ENCODE measurements around the gene MPPE1. TPM values are rescaled to one million over a fixed set of nuclear protein-coding genes. Genes with fewer than 3 reads are reported as not detected.

Gene MPPE1, protein sequence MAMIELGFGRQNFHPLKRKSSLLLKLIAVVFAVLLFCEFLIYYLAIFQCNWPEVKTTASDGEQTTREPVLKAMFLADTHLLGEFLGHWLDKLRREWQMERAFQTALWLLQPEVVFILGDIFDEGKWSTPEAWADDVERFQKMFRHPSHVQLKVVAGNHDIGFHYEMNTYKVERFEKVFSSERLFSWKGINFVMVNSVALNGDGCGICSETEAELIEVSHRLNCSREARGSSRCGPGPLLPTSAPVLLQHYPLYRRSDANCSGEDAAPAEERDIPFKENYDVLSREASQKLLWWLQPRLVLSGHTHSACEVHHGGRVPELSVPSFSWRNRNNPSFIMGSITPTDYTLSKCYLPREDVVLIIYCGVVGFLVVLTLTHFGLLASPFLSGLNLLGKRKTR
- total RNA-seq = 20.9 TPM

DNA sequence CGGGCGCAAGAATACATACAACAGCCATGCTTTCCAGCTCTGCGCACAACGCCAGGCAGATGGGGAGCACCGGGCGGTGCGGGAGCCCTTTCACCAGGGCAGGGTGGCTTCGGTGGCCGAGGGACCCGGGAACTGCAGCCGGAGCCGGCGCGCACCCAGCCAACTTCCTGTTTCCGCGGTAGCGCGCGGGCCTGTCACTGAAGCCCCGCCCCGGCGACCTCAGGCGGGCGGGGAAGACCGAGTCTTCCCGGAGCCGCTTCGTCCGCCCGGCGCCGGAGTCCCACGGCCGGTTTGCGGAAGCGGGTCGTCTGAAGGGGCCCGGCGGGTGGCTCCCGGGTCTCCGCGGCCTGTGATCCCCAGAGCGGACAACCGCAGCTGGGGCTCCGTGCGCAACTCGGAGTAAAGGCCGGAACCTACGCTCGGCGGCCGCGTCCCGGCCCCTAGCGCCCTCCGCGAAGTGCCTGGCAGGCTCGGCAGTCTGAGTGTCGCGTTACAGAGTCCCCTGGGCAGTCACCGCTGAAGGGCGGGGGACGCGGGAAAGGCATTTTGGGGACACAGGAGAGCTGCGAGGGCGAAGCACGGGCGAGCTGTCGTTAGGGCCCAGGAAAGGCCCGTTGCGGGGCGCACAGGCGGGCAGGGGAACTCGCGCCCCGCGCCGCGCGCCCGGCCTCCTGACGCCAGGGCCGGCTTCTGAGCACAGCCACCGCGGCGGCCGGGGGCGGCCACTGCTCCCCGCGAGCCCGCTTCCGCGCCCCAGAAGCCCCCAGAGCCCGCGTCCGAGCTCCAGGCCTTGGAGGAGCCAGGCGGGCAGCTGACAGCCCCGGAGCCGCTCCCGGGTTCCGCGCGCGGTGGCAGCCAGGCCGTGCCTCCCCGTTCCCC lies at the start of gene MPPE1:
TSS of gene MPPE1 (minus strand) at position 136 of the 879 bp plus-strand sequence. CDS start 11,053 bp downstream, outside the sequence.
- peak within 1 kb of the TSS; percentile 85 to 95 (median 91) for H3K4me3 ChIP-seq (ENCODE audit: low read length in 3 of 3)
- peaks cover 0 to 9% (median 4%) of the 10 kb centered on the region in 3 donors for H3K36me3 ChIP-seq (ENCODE audit: control insufficient read depth in 3 of 3, insufficient read depth in 3 of 3, low read length in 3 of 3)
- H3K4me1 ChIP-seq (ENCODE audit: control insufficient read depth in 3 of 3, insufficient read depth in 3 of 3, low read length in 3 of 3) = peaks cover 11 to 19% (median 15%) of the 10 kb centered on the region in 3 donors
- peak within 1 kb of the TSS; percentile 97 for H3K27ac ChIP-seq (ENCODE audit: low read depth, low read length)
- no peaks in the 10 kb centered on the region for H3K27me3 ChIP-seq (ENCODE audit: control insufficient read depth in 3 of 3, insufficient read depth in 3 of 3, low read length in 3 of 3)
- no peaks in the 10 kb centered on the region for H3K9me3 ChIP-seq (ENCODE audit: control insufficient read depth in 3 of 3, low read length in 3 of 3)
- peak within 1 kb of the TSS; percentile 93 to 98 (median 97) for H3K9ac ChIP-seq (ENCODE audit: low read depth in 1 of 3, low read length in 3 of 3)

DNA sequence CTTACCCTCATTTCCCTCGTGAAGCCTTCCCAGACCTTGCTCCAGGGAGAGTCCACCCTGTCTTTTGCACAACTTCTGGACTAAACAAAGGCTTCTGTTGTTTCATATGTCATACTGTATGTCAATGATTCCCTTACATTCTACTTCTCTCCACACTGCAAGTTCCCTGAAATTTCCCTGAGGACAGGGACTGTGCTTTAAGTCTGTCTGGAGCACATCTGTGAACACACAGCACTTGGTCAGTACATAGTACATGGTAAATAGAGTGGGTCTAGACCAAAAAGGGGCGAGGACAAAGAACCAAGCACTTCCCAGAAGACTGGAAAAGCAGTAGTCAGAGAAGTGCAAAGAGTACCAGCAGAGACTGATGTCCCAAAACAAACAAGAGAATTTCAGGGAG lies 49.5 kb upstream of the MPPE1 start:
- H3K4me3 ChIP-seq (ENCODE audit: low read length in 3 of 3) = no peak overlapping the region
- no peaks in the 10 kb centered on the region for H3K9me3 ChIP-seq (ENCODE audit: control insufficient read depth in 3 of 3, low read length in 3 of 3)
- H3K27me3 ChIP-seq (ENCODE audit: control insufficient read depth in 3 of 3, insufficient read depth in 3 of 3, low read length in 3 of 3) = no peaks in the 10 kb centered on the region

DNA sequence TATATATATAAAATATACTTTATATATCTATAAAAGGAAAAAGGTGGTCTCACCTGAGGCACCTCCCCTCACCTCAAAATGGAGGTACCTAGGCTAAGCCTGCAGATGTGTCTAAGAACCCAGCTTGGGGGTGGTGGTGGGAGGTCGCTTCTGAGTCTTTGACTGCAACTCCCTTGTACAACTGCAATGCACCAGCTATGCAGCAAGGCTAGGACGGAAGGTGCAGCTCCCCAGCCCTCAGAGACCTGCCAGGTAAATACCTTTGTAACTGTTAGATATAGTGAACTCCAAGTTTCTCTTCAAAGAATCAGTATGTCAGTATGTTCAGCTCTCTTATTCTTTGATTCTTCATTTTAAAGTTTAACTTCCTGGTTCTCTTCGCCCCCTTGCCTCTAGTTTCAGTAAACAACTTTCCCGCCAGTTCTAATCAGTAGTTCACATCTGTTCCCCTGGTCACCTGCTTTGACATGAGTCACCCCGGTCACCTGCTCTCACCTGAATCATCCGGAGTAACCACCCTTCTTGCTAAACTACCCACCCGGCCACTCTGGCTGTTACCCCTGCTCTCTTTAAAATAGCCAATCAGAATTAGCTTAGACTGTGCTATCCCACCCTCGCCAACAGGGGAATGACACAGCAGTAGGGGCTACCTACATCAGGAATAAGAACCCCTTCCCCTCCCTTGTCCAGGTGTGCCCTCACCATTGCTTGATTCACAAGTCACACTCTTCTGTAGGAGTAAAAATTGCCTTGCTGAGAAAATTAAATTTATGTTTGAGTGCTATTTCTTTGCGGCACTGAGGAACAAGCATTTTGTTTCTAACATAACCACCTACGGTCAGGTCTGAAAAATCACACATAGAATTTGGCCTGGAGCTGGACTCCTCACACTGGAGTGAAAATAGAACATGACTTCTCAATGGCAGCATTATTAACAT lies 48.5 kb upstream of the MPPE1 start:
- no peaks in the 10 kb centered on the region for H3K9me3 ChIP-seq (ENCODE audit: control insufficient read depth in 3 of 3, low read length in 3 of 3)
- no peaks in the 10 kb centered on the region for H3K36me3 ChIP-seq (ENCODE audit: control insufficient read depth in 3 of 3, insufficient read depth in 3 of 3, low read length in 3 of 3)
- no peak overlapping the region for H3K4me3 ChIP-seq (ENCODE audit: low read length in 3 of 3)
- no peak overlapping the region for H3K27ac ChIP-seq (ENCODE audit: low read depth, low read length)
- H3K27me3 ChIP-seq (ENCODE audit: control insufficient read depth in 3 of 3, insufficient read depth in 3 of 3, low read length in 3 of 3) = no peaks in the 10 kb centered on the region
- H3K4me1 ChIP-seq (ENCODE audit: control insufficient read depth in 3 of 3, insufficient read depth in 3 of 3, low read length in 3 of 3) = peaks cover 0 to 4% (median 0%) of the 10 kb centered on the region in 3 donors
- H3K9ac ChIP-seq (ENCODE audit: low read depth in 1 of 3, low read length in 3 of 3) = no peak overlapping the region

More for the DNA sequence above, 49.5 kb upstream of the MPPE1 start:
- no peak overlapping the region for H3K9ac ChIP-seq (ENCODE audit: low read depth in 1 of 3, low read length in 3 of 3)
- H3K4me1 ChIP-seq (ENCODE audit: control insufficient read depth in 3 of 3, insufficient read depth in 3 of 3, low read length in 3 of 3) = no peaks in the 10 kb centered on the region
- H3K36me3 ChIP-seq (ENCODE audit: control insufficient read depth in 3 of 3, insufficient read depth in 3 of 3, low read length in 3 of 3) = no peaks in the 10 kb centered on the region
- H3K27ac ChIP-seq (ENCODE audit: low read depth, low read length) = no peak overlapping the region

DNA sequence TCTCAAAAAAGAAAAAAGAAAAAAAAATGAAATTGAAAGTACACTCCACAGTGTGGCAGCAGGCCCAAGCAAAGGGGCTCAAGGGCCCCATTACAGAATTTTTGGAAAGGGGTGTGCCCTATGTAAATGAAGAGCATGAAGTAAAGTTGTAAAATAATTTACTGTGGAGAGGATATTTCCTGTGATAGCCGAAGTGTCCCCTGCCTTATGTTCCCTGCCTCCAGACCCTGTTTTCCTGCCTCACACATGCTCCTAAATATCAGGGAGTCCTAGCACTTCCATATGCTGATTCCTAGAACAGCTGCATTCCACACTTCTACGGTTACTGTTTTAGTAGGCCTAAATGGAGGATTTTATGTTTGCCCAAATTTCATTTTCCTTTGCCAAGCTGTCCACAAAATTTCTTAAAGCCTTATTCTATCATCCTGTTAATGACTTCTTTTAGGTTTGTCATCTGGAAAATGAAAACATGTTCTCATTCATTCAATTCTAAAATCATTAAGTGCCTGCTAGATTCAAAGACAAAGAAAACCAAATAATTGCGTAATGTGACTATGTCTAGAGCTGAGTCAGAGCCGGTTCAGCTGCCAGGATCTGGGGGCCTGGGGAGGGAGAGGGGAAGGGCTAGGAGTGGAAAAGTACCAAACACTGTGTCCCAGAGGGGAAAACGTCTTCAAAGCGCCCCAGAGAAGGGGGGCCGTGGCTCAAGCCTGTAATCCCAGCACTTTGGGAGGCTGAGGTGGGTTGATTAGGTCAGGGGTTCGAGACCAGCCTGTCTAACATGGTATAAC lies 47.3 kb upstream of the MPPE1 start:
- Histone ChIP-seq H3K4me1 (ENCODE audit: control insufficient read depth in 3 of 3, insufficient read depth in 3 of 3, low read length in 3 of 3) (peaks cover 0 to 8% (median 0%) of the 10 kb centered on the region in 3 donors), H3K4me3 (ENCODE audit: low read length in 3 of 3) (no peak overlapping the region), H3K27ac (ENCODE audit: low read depth, low read length) (peak overlapping the region; percentile 14), H3K9me3 (ENCODE audit: control insufficient read depth in 3 of 3, low read length in 3 of 3) (no peaks in the 10 kb centered on the region), H3K27me3 (ENCODE audit: control insufficient read depth in 3 of 3, insufficient read depth in 3 of 3, low read length in 3 of 3) (no peaks in the 10 kb centered on the region), H3K9ac (ENCODE audit: low read depth in 1 of 3, low read length in 3 of 3) (no peak overlapping the region), H3K36me3 (ENCODE audit: control insufficient read depth in 3 of 3, insufficient read depth in 3 of 3, low read length in 3 of 3) (no peaks in the 10 kb centered on the region)

DNA sequence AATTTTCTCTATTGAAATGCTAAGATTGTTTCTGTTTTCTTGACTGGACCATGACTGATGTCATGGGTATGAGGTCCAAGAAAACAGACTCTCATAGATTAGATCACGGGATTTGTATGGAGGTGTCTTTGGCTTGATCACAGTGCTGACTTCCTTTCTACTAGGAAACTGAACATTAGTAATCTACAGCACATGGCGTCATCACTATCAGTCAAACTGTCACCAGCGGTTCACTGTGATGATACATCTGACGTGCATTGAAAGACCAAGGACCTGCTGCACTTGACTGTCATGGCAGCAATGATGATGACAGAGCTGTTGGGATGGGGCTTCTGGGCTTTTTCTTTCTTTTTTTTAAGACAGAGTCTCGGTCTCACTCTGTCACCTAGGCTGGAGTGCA lies 45.0 kb upstream of the MPPE1 start:
- Histone ChIP-seq H3K4me3 (ENCODE audit: low read length in 3 of 3) (no peak overlapping the region), H3K9ac (ENCODE audit: low read depth in 1 of 3, low read length in 3 of 3) (no peak overlapping the region), H3K9me3 (ENCODE audit: control insufficient read depth in 3 of 3, low read length in 3 of 3) (no peaks in the 10 kb centered on the region), H3K27ac (ENCODE audit: low read depth, low read length) (no peak overlapping the region), H3K27me3 (ENCODE audit: control insufficient read depth in 3 of 3, insufficient read depth in 3 of 3, low read length in 3 of 3) (no peaks in the 10 kb centered on the region), H3K36me3 (ENCODE audit: control insufficient read depth in 3 of 3, insufficient read depth in 3 of 3, low read length in 3 of 3) (no peaks in the 10 kb centered on the region), H3K4me1 (ENCODE audit: control insufficient read depth in 3 of 3, insufficient read depth in 3 of 3, low read length in 3 of 3) (peaks cover 0 to 11% (median 0%) of the 10 kb centered on the region in 3 donors)

DNA sequence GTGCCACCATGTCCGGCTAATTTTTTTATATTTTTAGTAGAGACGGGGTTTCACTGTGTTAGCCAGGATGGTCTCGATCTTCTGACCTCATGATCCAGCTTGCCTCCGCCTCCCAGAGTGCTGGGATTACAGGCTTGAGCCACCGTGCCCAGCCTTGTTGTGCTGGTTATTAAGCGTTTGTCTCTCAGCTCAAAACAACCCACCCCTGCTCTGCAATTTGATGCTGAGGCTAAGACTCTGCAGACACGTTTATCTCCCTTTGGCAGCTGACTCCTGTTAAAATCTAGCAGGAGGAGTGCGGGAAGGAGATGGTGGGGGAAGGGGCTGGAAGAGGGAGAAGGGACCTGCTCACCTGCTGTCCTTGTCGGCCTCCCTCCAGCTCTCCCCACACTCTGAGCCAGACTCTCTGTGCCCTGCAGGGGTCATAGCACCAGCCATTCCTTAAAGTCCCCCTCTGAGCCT lies 43.3 kb upstream of the MPPE1 start:
- Histone ChIP-seq H3K9me3 (ENCODE audit: control insufficient read depth in 3 of 3, low read length in 3 of 3) (no peaks in the 10 kb centered on the region), H3K4me1 (ENCODE audit: control insufficient read depth in 3 of 3, insufficient read depth in 3 of 3, low read length in 3 of 3) (peaks cover 6 to 15% (median 8%) of the 10 kb centered on the region in 3 donors), H3K9ac (ENCODE audit: low read depth in 1 of 3, low read length in 3 of 3) (no peak overlapping the region), H3K4me3 (ENCODE audit: low read length in 3 of 3) (no peak overlapping the region), H3K36me3 (ENCODE audit: control insufficient read depth in 3 of 3, insufficient read depth in 3 of 3, low read length in 3 of 3) (no peaks in the 10 kb centered on the region), H3K27me3 (ENCODE audit: control insufficient read depth in 3 of 3, insufficient read depth in 3 of 3, low read length in 3 of 3) (no peaks in the 10 kb centered on the region), H3K27ac (ENCODE audit: low read depth, low read length) (no peak overlapping the region)

DNA sequence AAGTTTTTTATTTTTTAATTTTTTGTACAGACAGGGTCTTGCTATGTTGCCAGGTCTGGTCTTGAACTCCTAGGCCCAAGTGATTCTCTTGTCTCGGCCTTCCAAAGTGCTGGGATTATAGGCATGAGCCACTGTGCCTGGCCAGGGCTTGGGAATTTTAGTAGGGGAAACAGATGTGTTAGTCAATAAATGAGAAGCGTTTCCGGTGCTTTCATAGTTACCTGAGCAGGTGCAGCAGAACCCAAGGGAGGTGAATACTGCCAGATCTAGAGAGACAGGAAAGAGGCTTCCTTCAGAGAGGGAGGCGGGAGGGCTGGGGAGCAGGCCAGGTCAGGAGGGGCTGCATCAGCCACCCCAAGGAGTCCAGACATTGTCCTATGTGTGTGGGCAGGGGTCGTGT lies 42.7 kb upstream of the MPPE1 start:
- no peak overlapping the region for H3K27ac ChIP-seq (ENCODE audit: low read depth, low read length)
- no peaks in the 10 kb centered on the region for H3K36me3 ChIP-seq (ENCODE audit: control insufficient read depth in 3 of 3, insufficient read depth in 3 of 3, low read length in 3 of 3)
- no peak overlapping the region for H3K9ac ChIP-seq (ENCODE audit: low read depth in 1 of 3, low read length in 3 of 3)
- H3K4me1 ChIP-seq (ENCODE audit: control insufficient read depth in 3 of 3, insufficient read depth in 3 of 3, low read length in 3 of 3) = peaks cover 8 to 21% (median 11%) of the 10 kb centered on the region in 3 donors
- H3K9me3 ChIP-seq (ENCODE audit: control insufficient read depth in 3 of 3, low read length in 3 of 3) = no peaks in the 10 kb centered on the region
- no peaks in the 10 kb centered on the region for H3K27me3 ChIP-seq (ENCODE audit: control insufficient read depth in 3 of 3, insufficient read depth in 3 of 3, low read length in 3 of 3)
- H3K4me3 ChIP-seq (ENCODE audit: low read length in 3 of 3) = no peak overlapping the region

DNA sequence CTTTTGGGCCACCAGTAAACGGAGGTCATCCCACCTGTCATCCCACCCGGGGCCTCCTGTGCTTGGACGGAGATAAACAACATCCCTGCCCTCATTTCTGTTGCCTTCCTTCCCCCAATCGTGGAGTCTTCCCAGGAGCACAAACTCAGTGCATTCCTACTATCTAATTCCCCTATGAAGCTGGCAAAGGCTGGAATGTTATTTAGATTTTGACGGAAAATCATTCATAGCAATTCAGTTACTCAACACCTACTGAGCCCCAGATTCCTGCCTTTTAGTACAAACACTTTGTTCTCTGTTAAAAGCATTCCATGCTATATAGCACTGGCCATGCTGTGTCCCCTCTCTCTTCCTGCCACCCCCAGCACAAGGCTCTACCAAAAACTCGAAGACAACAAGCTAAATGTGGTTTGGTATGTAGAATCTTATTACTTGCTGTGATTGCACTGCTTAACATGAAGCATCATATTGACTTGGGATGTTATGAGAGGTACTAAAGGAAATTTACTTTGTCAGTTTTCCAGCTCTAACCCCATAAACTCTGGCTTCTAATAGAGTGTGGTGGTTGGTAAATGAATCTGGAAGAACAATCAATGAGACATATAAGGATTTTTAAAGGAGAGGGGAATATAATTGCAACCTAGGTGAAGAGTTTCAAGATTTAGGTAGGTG lies 40.9 kb upstream of the MPPE1 start:
- no peak overlapping the region for H3K9ac ChIP-seq (ENCODE audit: low read depth in 1 of 3, low read length in 3 of 3)
- H3K27ac ChIP-seq (ENCODE audit: low read depth, low read length) = peak overlapping the region; percentile 40
- H3K36me3 ChIP-seq (ENCODE audit: control insufficient read depth in 3 of 3, insufficient read depth in 3 of 3, low read length in 3 of 3) = no peaks in the 10 kb centered on the region
- peaks cover 8 to 28% (median 11%) of the 10 kb centered on the region in 3 donors for H3K4me1 ChIP-seq (ENCODE audit: control insufficient read depth in 3 of 3, insufficient read depth in 3 of 3, low read length in 3 of 3)
- H3K9me3 ChIP-seq (ENCODE audit: control insufficient read depth in 3 of 3, low read length in 3 of 3) = no peaks in the 10 kb centered on the region
- no peaks in the 10 kb centered on the region for H3K27me3 ChIP-seq (ENCODE audit: control insufficient read depth in 3 of 3, insufficient read depth in 3 of 3, low read length in 3 of 3)
- H3K4me3 ChIP-seq (ENCODE audit: low read length in 3 of 3) = no peak overlapping the region
